ENCODE data around the gene DHRS2. TPM values are rescaled to one million over a fixed set of nuclear protein-coding genes. Genes with fewer than 3 reads are reported as not detected.

The DHRS2 gene
- total and polyA plus RNA-seq, 2 of the 13 experiments (the other 11 are each of a cell fraction or from before 2014, with no cell fraction given), result 1,621 to 3,021 TPM

GRCh38 chr14:23613242-23614070 lies 22.7 kb upstream of the DHRS2 start (continued):
- TF ChIP-seq ZNF703 (CRISPR knock-in tag; IDR thresholded peaks at IDR 0.05; ENCODE audit: borderline replicate concordance), result 0 out of 2 replicates have a peak, but pooled peaks have one; percentile 50
- TF ChIP-seq, protein P1, sequence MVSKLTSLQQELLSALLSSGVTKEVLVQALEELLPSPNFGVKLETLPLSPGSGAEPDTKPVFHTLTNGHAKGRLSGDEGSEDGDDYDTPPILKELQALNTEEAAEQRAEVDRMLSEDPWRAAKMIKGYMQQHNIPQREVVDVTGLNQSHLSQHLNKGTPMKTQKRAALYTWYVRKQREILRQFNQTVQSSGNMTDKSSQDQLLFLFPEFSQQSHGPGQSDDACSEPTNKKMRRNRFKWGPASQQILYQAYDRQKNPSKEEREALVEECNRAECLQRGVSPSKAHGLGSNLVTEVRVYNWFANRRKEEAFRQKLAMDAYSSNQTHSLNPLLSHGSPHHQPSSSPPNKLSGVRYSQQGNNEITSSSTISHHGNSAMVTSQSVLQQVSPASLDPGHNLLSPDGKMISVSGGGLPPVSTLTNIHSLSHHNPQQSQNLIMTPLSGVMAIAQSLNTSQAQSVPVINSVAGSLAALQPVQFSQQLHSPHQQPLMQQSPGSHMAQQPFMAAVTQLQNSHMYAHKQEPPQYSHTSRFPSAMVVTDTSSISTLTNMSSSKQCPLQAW (CRISPR knock-in tag; IDR thresholded peaks at IDR 0.05), result peak; percentile 99
- TF ChIP-seq, protein P2, sequence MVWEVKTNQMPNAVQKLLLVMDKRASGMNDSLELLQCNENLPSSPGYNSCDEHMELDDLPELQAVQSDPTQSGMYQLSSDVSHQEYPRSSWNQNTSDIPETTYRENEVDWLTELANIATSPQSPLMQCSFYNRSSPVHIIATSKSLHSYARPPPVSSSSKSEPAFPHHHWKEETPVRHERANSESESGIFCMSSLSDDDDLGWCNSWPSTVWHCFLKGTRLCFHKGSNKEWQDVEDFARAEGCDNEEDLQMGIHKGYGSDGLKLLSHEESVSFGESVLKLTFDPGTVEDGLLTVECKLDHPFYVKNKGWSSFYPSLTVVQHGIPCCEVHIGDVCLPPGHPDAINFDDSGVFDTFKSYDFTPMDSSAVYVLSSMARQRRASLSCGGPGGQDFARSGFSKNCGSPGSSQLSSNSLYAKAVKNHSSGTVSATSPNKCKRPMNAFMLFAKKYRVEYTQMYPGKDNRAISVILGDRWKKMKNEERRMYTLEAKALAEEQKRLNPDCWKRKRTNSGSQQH (CRISPR knock-in tag; IDR thresholded peaks at IDR 0.05; ENCODE audit: low read depth), result peak; percentile 88; the same call in 1 of the 2 replicates
- TF ChIP-seq, protein P3, sequence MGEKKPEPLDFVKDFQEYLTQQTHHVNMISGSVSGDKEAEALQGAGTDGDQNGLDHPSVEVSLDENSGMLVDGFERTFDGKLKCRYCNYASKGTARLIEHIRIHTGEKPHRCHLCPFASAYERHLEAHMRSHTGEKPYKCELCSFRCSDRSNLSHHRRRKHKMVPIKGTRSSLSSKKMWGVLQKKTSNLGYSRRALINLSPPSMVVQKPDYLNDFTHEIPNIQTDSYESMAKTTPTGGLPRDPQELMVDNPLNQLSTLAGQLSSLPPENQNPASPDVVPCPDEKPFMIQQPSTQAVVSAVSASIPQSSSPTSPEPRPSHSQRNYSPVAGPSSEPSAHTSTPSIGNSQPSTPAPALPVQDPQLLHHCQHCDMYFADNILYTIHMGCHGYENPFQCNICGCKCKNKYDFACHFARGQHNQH (CRISPR knock-in tag; IDR thresholded peaks at IDR 0.05), result peak; percentile 96; the same call in 1 of the 2 replicates
- TF ChIP-seq ZNF747 (CRISPR knock-in tag; IDR thresholded peaks at IDR 0.05; ENCODE audit: borderline replicate concordance), result 0 out of 2 replicates have a peak, but pooled peaks have one; percentile 7
- TF ChIP-seq PPARG (CRISPR knock-in tag; conservative IDR thresholded peaks at IDR 0.05), result peak; percentile 92
- no peak for TF ChIP-seq PAWR (CRISPR knock-in tag; IDR thresholded peaks at IDR 0.05; ENCODE audit: borderline replicate concordance)
- no peak for TF ChIP-seq PHF20 (CRISPR knock-in tag; IDR thresholded peaks at IDR 0.05)
- TF ChIP-seq NKX3-1 (CRISPR knock-in tag; IDR thresholded peaks at IDR 0.05), result peak; percentile 6; the same call in 1 of the 2 replicates
- TF ChIP-seq ZNF766 (CRISPR knock-in tag; IDR thresholded peaks at IDR 0.05; ENCODE audit: borderline replicate concordance), result 0 out of 2 replicates have a peak, but pooled peaks have one; percentile 49
- peak; percentile 73; the same call in 1 of the 2 replicates for TF ChIP-seq ZSCAN12 (CRISPR knock-in tag; IDR thresholded peaks at IDR 0.05)
- TF ChIP-seq ATF7 (IDR thresholded peaks at IDR 0.05), result no peak
- TF ChIP-seq ATF7 (CRISPR knock-in tag; IDR thresholded peaks at IDR 0.05), result no peak
- peak; percentile 85 for TF ChIP-seq SIX4 (CRISPR knock-in tag; IDR thresholded peaks at IDR 0.05)
- TF ChIP-seq HNF4A (CRISPR knock-in tag; IDR thresholded peaks at IDR 0.05), result peak; percentile 90
- no peak for TF ChIP-seq ZNF18 (CRISPR knock-in tag; IDR thresholded peaks at IDR 0.05; ENCODE audit: insufficient replicate concordance)
- TF ChIP-seq, protein P4, sequence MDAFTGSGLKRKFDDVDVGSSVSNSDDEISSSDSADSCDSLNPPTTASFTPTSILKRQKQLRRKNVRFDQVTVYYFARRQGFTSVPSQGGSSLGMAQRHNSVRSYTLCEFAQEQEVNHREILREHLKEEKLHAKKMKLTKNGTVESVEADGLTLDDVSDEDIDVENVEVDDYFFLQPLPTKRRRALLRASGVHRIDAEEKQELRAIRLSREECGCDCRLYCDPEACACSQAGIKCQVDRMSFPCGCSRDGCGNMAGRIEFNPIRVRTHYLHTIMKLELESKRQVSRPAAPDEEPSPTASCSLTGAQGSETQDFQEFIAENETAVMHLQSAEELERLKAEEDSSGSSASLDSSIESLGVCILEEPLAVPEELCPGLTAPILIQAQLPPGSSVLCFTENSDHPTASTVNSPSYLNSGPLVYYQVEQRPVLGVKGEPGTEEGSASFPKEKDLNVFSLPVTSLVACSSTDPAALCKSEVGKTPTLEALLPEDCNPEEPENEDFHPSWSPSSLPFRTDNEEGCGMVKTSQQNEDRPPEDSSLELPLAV (CRISPR knock-in tag; conservative IDR thresholded peaks at IDR 0.05; ENCODE audit: low read depth), result no peak
- TF ChIP-seq THAP8 (CRISPR knock-in tag; IDR thresholded peaks at IDR 0.05; ENCODE audit: borderline replicate concordance), result no peak
- peak; percentile 94 for TF ChIP-seq ZMYM4 (CRISPR knock-in tag; IDR thresholded peaks at IDR 0.05)

Measured in HepG2 (cell line).